OCI-LY7 (cell line): ENCODE data around the gene CCNE1. TPM values are rescaled to one million over a fixed set of nuclear protein-coding genes. Genes with fewer than 3 reads are reported as not detected.

ENCODE experiments used
- BruUV-seq: library from RNA; stranded (reverse); fragments of 400-500 nt; replicated peaks from 2 replicates; lab custom pipeline; 2021; lab: Mats Ljungman, UMichigan
- CTCF ChIA-PET: fragments of 300-600 bp; sonication (Branson Sonifier 250); formaldehyde crosslinking; loops from one replicate; lab custom pipeline; 2022; ENCODE audit warnings: antibody characterized with exemption; ENCODE audit not compliant: unreplicated experiment; lab: Charles Lee
- POLR2A ChIA-PET: fragments of 300-600 bp; sonication (Branson Sonifier 250); formaldehyde crosslinking; loops from one replicate; lab custom pipeline; 2022; ENCODE audit warnings: antibody characterized with exemption; lab: Charles Lee
- DNase-seq: peaks from one replicate; pipeline ENCODE4 v3.0.0-alpha.2; 2015; ENCODE audit warnings: low spot score
- H2AFZ ChIP-seq: fragments of 200-600 bp; sonication (generic), shearing (Covaris generic); 2 replicates; pipeline ENCODE4 v1.6.1; 2014; ENCODE audit warnings: mild to moderate bottlenecking, antibody characterized with exemption, low read length, moderate library complexity
- H3K27ac ChIP-seq: fragments of 200-600 bp; sonication (generic); 2 replicates; pipeline ENCODE4 v1.5.1; 2014; ENCODE audit warnings: mixed run types, low read depth, mild to moderate bottlenecking, moderate library complexity, low read length, inconsistent platforms; ENCODE audit not compliant: poor library complexity, severe bottlenecking
- H3K36me3 ChIP-seq: fragments of 200-600 bp; sonication (generic); 2 replicates; pipeline ENCODE4 v1.6.1; 2014; ENCODE audit warnings: mild to moderate bottlenecking, antibody characterized with exemption, low read length, moderate library complexity, mixed read lengths; ENCODE audit not compliant: insufficient read depth
- H3K4me1 ChIP-seq: fragments of 200-600 bp; sonication (generic); 2 replicates; pipeline ENCODE4 v1.5.1; 2014; ENCODE audit warnings: mild to moderate bottlenecking, low read length; ENCODE audit not compliant: insufficient read depth, poor library complexity, severe bottlenecking
- H3K4me2 ChIP-seq: fragments of 200-600 bp; sonication (generic); 2 replicates; pipeline ENCODE4 v1.6.1; 2014; ENCODE audit warnings: mild to moderate bottlenecking, low read length
- H3K4me3 ChIP-seq: fragments of 200-600 bp; sonication (generic); 2 replicates; pipeline ENCODE4 v1.5.1; 2014; ENCODE audit warnings: mild to moderate bottlenecking, low read depth, low read length; ENCODE audit not compliant: poor library complexity, severe bottlenecking
- H3K79me2 ChIP-seq: fragments of 200-600 bp; sonication (generic); 2 replicates; pipeline ENCODE4 v1.6.1; 2016; ENCODE audit warnings: low read depth, mild to moderate bottlenecking, low read length, moderate library complexity, mixed read lengths; ENCODE audit not compliant: insufficient read depth
- H3K9me2 ChIP-seq: fragments of 200-600 bp; sonication (generic); 2 replicates; pipeline ENCODE4 v1.6.1; 2016; ENCODE audit warnings: mild to moderate bottlenecking, low read length, mixed read lengths; ENCODE audit not compliant: insufficient read depth
- H3K9me3 ChIP-seq: fragments of 200-600 bp; sonication (generic); 2 replicates; pipeline ENCODE4 v1.6.1; 2014; ENCODE audit warnings: mild to moderate bottlenecking, mixed run types, low read length, mixed read lengths
- H4K20me1 ChIP-seq: fragments of 200-600 bp; sonication (generic); 2 replicates; pipeline ENCODE4 v1.6.1; 2014; ENCODE audit warnings: mild to moderate bottlenecking, antibody characterized with exemption, low read length, moderate library complexity, mixed read lengths; ENCODE audit not compliant: insufficient read depth
- EZH2phosphoT487 ChIP-seq: fragments of 200-600 bp; sonication (generic); IDR thresholded peaks from 2 replicates; pipeline ENCODE4 v1.6.1; 2018; ENCODE audit warnings: low read depth, borderline replicate concordance, mild to moderate bottlenecking, mixed run types, antibody characterized with exemption, low read length, moderate library complexity, mixed read lengths
- intact Hi-C: fragments of 100-400 bp; cut with micrococcal nuclease; formaldehyde crosslinking; loops from one replicate; pipeline ENCODE4 v1.10.0; 2022; ENCODE audit not compliant: unreplicated experiment
- total RNA-seq, 2 experiments: library from RNA; depleted of rRNA in 1 of 2; stranded (reverse); fragments of >200 nt in 1 of 2; shearing (Covaris generic) in 1 of 2; gene quantifications; 2 replicates each; pipeline ENCODE4 v1.2.3, GENCODE V29; 2014 to 2022
- TF ChIP-seq, protein P1 (sequence below): fragments of 200-600 bp; sonication (generic); conservative IDR thresholded peaks from 2 replicates; pipeline ENCODE4 v1.5.1; 2014; ENCODE audit warnings: mild to moderate bottlenecking, antibody characterized with exemption, low read length, moderate library complexity, mixed read lengths

CCNE1 gene
- total RNA-seq, 2 experiments from 2014 or later, result 23.2 to 36.1 TPM

- CTCF ChIA-PET, result interaction anchor here (1.2 to 1.7 kb wide), 2 partner anchors 113 to 157 kb away, joined by 3 to 5 read pairs; no protein-coding TSS in a partner anchor
- Histone ChIP-seq H3K9me3 (no peaks in the 10 kb centered on the region), H3K79me2 (no peaks in the 10 kb centered on the region), H3K27ac (no peak overlapping the region), H3K4me1 (no peaks in the 10 kb centered on the region), H3K36me3 (no peaks in the 10 kb centered on the region), H2AFZ (peak overlapping the region; percentile 90), H3K4me2 (peak overlapping the region; percentile 84), H3K9me2 (no peaks in the 10 kb centered on the region), H4K20me1 (no peaks in the 10 kb centered on the region), H3K4me3 (peak overlapping the region; percentile 65)
- no TSS peak for BruUV-seq
- peak; percentile 57 for DNase-seq
- TF ChIP-seq, protein P1, sequence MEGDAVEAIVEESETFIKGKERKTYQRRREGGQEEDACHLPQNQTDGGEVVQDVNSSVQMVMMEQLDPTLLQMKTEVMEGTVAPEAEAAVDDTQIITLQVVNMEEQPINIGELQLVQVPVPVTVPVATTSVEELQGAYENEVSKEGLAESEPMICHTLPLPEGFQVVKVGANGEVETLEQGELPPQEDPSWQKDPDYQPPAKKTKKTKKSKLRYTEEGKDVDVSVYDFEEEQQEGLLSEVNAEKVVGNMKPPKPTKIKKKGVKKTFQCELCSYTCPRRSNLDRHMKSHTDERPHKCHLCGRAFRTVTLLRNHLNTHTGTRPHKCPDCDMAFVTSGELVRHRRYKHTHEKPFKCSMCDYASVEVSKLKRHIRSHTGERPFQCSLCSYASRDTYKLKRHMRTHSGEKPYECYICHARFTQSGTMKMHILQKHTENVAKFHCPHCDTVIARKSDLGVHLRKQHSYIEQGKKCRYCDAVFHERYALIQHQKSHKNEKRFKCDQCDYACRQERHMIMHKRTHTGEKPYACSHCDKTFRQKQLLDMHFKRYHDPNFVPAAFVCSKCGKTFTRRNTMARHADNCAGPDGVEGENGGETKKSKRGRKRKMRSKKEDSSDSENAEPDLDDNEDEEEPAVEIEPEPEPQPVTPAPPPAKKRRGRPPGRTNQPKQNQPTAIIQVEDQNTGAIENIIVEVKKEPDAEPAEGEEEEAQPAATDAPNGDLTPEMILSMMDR, result peak; percentile 86
- no peak for TF ChIP-seq EZH2phosphoT487
- intact Hi-C loops, result loop anchor here (1.0 kb wide), 2 partner anchors 113 to 143 kb away; no protein-coding TSS in a partner anchor
- POLR2A ChIA-PET, result no interaction called here
Measured at GRCh38 chr19:29873024-29873800, 61.4 kb downstream of the CCNE1 start.

Other genes starting within 250 kb of the CCNE1 start
- 93.6 and 105 TPM in 2 replicates for gene POP4, start 205.7 kb upstream of the CCNE1 start, total RNA-seq (2014; rRNA removed; shearing (Covaris generic))
- 73.6 and 83.5 TPM in 2 replicates for gene POP4, start 205.7 kb upstream of the CCNE1 start, total RNA-seq (2022)
- 7.0 TPM in 2 replicates for gene PLEKHF1, start 146.5 kb upstream of the CCNE1 start, total RNA-seq (2014; rRNA removed; shearing (Covaris generic))
- gene PLEKHF1, start 146.5 kb upstream of the CCNE1 start, total RNA-seq (2022), result 4.5 and 5.0 TPM in 2 replicates
- 11.9 and 12.5 TPM in 2 replicates for gene C19orf12, start 96.7 kb upstream of the CCNE1 start, total RNA-seq (2014; rRNA removed; shearing (Covaris generic))
- 17.0 and 20.6 TPM in 2 replicates for gene C19orf12, start 96.7 kb upstream of the CCNE1 start, total RNA-seq (2022)
- 45.1 and 68.7 TPM in 2 replicates for gene URI1, start 130.2 kb downstream of the CCNE1 start, total RNA-seq (2014; rRNA removed; shearing (Covaris generic))
- 79.2 and 82.1 TPM in 2 replicates for gene URI1, start 130.2 kb downstream of the CCNE1 start, total RNA-seq (2022)